ENCODE measurements around the gene CFAP74.
"Not testable (repeated sequence)": the region's sequence is repeated elsewhere in the genome, so short reads cannot be mapped to it uniquely, and the experiment has no call there.

Gene CFAP74

GRCh38 chr1:1946540-1946939 lies 57.0 kb downstream of the CFAP74 start:
- no peak for DNase-seq

- DNase-seq: no peak
Measured at GRCh38 chr1:1945782-1946393, 57.7 kb downstream of the CFAP74 start.

GRCh38 chr1:1943834-1944570 lies 59.6 kb downstream of the CFAP74 start:
- DNase-seq: peak; percentile 63 to 75

GRCh38 chr1:1942753-1943656 lies 60.6 kb downstream of the CFAP74 start:
- DNase-seq: no peak

GRCh38 chr1:1941868-1942752 lies 61.5 kb downstream of the CFAP74 start:
- DNase-seq: no peak

- DNase-seq: no peak
Measured at GRCh38 chr1:1941211-1941841, 62.3 kb downstream of the CFAP74 start.

- DNase-seq: no peak
Measured at GRCh38 chr1:1940123-1940425, 63.5 kb downstream of the CFAP74 start.

GRCh38 chr1:1939296-1940122 lies 64.1 kb downstream of the CFAP74 start:
- DNase-seq: no peak

GRCh38 chr1:1938613-1939295 lies 64.8 kb downstream of the CFAP74 start:
- DNase-seq: no peak

- DNase-seq: no peak
Measured at GRCh38 chr1:1938276-1938573, 65.4 kb downstream of the CFAP74 start.

GRCh38 chr1:1937549-1938275 lies 65.9 kb downstream of the CFAP74 start:
- DNase-seq: no peak

- no peak for DNase-seq
Measured at GRCh38 chr1:1937061-1937460, 66.5 kb downstream of the CFAP74 start.

GRCh38 chr1:1934848-1935247 lies 68.7 kb downstream of the CFAP74 start:
- DNase-seq: not testable (repeated sequence)

GRCh38 chr1:1929639-1930545 lies 73.7 kb downstream of the CFAP74 start:
- no peak for DNase-seq

GRCh38 chr1:1929102-1929638 lies 74.4 kb downstream of the CFAP74 start:
- no peak for DNase-seq

- no peak for DNase-seq
Measured at GRCh38 chr1:1928231-1929101, 75.1 kb downstream of the CFAP74 start.

- DNase-seq: no peak
Measured at GRCh38 chr1:1927751-1928150, 75.8 kb downstream of the CFAP74 start.

Measured in activated T-cell treated with anti-CD3 and anti-CD28 coated beads, Interleukin-2, amount 50 U/mL, for 48 hours (primary cell).